Hematopoietic multipotent progenitor cell treated with erythropoietin and hydrocortisone succinate and interleukin-3 and kit ligand, for 4 days (in vitro differentiated cells): ENCODE measurements around the gene CLTB.
"Not testable (repeated sequence)": the region's sequence is repeated elsewhere in the genome, so short reads cannot be mapped to it uniquely, and the experiment has no call there.

Experiments
- DNase-seq: peaks from one replicate; pipeline ENCODE4 v3.0.0-alpha.2; 2015

CLTB gene

DNA sequence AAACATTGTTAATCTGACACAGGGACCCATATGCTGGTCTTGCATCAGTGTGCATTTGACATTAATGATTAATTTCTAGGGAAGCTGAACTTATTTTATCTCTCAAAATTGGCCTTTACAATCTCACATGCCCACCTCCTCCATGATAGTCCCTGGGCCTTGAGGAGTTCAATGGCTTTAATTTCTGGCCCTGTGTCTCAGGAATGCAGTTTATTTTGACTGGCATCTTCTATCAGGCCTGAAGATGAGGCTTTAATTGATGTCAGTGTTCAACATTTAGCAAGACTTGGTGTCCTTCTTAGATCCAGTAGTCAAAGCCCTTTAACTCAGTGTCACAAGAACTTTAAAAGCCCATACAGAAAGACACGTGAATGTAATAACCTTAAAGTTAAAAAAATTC is 10.5 kb upstream of the CLTB start:
- DNase-seq = no peak

DNA sequence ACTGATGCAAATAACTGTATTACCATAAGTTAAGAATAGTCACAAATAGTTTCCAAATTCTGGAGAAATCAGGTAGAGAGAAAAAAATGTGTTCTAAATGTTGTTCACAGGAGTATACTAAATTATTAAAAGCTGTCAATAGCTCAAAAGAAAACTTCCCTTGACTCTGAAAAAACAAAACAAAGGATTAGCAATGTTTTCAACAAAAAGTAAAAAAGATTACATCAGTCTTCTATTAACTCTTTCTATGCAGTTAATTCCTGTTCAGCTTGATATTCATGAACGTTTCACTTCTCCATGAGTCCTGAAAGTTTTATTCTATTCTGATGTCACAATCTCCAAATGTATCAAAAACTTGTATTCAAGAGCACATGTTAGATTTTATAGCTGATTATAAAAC is 9.5 kb upstream of the CLTB start:
- no peak for DNase-seq

DNA sequence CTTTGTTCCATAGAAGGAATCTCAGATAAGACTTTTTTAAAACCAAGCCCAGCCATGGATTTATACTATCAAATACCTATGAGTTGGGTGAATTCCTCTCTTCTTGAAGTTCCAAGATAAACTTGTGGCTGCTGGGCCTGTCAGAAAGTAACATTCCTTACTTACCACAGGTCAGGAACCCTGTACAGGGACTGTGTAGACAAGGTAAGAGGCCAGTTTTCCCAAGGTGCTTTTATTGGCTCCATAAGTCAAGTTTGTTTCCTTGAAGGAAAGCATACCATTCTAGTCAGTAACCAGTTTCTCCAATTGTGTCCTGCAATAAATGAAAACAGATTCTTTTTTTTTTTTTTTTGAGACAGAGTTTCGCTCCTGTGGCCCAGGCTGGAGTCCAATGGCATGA is 8.8 kb upstream of the CLTB start:
- no peak for DNase-seq

DNA sequence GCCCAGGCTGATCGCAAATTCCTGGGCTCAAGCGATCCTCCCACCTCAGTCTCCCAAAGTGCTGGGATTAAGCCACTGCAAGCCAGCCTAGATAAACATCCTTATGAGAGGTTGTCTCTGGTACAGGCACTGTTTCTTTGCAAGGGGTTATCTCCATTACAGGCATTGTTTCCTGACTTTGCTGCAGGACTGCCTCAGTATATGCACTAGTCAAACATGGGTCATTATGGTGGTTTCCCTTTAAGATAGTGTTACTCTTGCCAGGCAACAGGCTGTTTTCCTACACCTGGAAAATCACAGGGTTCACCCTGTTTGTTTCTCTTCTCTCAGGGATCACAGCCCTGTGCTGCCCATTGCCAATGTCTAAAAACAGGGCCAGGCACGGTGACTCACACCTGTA is 7.8 kb upstream of the CLTB start:
- no peak for DNase-seq

DNA sequence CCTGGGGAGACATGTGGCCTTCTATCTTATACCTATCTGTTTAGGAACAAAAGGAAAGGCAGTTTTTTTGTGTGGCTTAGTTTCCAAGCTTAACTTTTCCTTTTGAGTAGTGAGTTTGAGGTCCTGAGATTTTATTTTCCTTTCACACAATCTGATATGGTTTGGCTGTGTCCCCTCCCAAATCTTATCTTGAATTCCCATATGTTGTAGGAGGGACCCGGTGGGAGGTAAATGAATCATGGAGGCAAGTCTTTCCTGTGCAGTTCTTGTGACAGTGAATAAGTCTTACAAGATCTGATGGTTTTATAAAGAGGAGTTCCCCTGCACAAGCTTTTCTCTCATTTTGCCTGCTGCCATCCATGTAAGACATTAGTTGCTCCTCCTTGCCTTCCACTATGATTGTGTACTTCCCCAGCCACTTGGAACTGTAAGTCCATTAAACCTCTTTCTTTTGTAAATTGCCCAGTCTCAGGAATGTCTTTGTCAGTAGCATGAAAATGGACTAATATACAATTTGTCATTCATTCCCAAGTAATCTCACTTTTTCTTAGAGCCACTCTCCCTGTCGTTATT is 4.7 kb upstream of the CLTB start:
- no peak for DNase-seq

DNA sequence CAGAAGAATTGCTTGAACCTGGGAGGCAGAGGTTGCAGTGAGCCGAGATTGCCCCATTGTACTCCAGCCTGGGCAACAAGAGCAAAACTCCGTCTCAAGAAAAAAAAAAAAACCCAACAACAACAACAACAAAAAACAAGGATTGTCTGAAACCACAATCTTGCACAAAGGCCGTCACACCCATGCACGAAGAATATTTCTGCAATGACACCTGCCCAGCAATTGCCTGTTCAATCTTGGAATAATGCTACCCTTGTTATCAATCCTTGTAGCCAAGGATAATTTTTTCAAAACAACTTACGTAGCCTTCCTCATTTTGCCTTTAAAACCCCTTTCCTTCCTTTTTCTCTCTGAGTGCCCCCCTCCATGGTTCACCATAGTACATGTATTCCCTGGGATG is 3.7 kb upstream of the CLTB start:
- DNase-seq = no peak

DNA sequence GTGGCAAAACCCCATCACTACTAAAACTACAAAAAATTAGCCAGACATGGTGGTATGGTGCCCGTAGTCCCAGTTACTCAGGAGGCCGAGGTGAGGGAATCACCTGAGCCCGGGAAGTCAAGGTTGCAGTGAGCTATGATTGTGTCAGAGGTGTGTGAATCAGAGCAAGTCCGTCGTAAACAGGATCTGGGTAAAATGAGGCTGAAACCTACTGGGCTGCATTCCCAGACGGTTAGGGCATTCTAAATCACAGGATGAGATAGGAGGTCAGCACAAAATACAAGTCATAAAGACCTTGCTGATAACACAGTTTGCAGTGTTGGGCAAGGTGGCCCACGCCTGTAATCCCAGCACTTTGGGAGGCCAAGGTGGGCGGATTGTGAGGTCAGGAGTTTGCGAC is 1.9 kb upstream of the CLTB start:
- DNase-seq = no peak

DNA sequence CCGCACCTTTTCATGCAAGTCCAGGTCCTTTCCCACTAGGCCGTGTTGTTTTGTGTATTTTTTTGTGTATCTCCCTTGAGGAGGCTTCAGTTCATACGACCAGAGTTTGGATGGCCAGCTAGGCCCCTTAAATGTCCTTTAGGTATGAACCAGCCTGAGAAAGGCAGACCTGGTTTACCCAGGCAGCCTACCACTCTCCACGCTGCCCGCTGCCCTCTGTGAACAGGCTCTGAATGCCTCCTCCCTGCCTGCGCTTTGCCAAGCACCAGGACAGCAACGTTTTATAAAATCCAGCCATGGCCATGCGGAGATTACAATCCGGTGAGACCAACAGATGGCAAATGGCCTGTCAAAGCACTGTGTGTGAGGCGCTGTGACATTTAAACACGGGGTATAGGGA is 626 bp upstream of the CLTB start:
- no peak for DNase-seq

DNA sequence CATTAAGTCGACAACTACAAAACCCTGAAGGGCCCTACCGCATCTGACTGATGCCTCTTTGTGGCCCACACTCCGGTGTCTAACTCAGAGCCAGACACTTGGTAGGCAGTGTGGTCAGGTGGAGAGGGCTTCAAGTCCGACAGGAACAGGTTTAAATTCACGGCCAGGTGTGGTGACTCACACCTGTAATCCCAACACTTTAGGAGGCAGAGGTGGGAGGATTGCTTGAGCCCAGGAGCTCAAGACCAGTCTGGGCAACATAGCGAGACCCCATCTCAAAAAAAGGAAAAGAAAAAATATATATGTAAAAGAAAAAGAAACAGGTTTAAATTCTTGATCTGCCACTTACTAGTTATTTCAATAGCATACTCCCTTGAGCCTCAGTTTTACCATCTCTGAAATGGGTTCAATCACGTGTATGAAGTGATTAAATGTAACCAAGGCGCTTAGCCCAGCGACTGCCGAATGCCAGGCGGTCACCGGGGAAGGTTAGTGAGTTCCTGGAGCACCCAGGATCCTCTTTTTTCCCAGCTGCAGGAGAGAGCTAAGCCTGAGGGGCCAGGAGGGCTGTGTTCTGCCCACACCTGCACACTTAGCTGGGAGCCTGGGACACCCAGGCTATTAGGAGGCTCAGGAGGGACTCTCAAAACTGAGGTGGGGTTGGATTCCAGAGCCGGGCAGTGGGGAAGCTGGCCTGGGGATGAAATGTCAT is 943 bp downstream of the CLTB start:
- no peak for DNase-seq

DNA sequence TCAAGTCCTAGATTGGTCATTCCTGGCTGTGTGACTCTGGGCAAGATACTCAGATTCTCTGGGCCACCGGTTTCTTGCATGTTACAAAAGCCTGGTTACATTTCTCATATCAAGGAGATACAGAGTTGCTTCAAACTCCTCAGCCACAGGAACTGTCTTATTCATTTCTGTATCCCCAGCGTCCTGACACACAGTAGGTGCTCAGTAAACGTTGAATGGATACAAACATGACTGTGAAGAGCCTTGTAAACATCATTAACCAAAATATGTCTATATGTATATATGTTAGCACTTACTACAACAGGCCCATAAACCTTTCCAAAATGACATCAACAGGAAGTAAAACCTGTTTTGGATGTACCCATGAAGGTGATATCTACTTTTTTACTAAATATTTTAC is 1.6 kb downstream of the CLTB start:
- no peak for DNase-seq

DNA sequence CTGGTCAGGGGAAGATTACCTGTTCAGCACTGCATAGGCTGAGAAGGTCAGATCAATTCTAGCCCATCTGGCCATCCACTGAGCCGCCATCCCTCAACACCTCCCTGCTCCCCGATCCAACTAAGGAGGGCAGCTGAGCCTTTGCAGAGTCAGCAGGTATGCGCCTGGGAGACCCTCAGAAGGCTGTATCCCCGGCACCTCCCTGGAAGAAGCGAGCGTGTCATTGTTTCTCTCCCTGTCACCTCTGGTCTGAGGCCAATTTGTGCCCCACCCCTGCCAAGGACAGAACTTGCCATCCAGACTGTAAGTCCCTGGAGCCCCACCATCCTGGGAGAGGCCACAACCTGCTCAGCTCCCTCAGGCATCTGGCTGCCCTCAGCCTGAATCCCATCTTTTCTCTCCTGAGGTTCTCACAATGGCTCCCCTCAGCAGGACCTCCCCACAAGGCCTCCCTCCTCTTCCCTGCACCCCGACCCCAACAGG is 2.6 kb downstream of the CLTB start:
- no peak for DNase-seq

DNA sequence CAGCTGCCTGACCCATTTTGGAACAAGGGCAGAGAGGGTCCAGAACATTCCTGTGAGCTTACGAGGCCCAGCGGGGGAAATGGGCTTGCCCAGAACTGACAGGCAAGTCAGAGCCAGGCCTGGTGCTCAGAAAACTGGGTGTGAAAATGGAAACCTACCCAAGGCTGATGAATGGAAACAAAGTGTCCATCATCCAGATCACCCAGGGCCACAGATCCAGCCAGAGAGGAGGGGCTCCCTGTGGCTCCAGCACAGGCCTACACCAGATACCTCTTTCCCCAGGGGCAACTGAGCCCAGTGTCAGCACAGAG is 3.1 kb downstream of the CLTB start:
- DNase-seq = no peak

DNA sequence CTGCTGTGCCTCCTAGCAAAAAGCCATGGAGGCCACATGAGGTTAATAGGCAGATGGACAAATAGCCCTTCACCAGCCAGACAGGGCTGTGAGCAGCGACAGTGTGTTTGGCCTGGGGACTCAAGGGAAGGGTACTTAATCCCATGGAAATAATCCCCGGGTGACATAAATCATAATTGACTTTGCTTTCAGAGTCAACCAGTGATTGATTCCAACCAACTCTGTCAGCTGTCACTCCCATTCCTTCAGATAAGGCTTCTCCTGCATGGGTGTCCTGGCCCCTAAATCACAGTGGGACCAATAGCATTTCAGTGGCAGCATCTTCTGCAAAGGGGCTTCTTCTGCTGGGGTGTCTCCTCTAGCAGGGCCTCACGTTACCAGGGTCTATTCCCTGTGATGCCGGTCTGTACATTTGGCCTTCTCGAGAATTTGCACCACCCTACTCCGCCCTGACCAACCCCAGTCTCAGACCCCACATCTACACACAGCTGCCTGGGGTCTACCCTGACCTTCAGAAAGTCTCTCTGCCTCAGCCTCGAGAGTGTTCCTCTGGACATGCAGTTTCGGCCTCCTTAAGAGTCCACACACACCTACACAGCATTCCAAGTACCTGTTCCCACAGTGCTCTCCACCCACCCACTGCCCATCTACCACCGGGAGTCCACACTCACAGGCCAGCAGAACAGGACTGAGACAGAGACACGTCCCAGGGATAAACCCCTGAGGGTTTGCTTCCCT is 3.7 kb downstream of the CLTB start:
- DNase-seq = no peak

DNA sequence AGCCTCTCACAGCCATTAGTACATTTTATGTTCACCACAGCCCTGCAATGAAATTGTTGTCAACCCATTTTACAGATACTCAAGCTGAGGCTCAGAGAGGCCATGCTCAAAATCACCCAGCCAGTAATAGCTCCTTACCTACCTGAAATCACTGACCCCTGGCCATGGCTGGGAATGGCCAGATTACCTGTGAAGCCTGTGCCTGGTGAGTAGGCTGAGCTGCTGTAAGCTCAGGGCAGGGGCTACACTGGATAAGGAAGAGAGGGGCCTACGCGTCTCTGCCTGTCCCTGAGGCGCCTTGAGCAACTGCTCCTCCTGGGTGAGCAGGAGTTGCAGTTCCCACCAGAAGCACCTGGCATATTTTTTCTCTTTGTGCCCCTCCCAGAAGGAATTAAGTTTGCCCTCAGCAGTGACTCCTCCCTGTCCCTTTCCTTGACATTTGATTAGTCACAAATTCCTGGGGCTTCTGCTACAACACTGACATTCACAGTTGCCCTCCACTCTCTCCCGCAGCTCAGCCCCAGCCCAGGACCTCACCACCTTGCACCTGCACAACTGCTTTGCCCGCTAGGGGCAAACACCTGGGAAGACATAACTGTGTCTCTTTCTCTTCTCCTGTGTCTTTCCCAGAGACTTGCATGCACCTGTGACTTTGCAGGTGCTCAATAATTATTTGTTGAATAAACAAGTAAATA is 5.7 kb downstream of the CLTB start:
- DNase-seq = no peak

DNA sequence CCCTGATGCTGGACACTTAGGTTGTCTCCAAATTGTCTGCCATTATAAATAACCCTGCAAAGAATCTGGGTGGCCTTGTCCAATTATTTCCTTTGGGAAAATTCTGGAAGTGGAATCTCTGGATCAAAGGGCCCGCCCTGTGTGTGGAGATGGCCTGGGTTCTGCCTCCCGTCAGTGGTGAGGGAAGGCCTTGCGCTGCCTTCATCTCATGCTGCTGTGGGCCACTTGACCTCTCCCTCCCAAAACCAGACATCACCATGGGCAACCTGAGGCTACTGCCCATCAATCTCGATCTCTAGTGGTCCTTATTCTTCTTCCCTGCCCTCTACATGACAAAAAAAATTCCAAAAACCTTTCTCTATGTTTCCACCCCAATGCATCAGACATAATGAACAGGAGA is 6.6 kb downstream of the CLTB start:
- DNase-seq = no peak

DNA sequence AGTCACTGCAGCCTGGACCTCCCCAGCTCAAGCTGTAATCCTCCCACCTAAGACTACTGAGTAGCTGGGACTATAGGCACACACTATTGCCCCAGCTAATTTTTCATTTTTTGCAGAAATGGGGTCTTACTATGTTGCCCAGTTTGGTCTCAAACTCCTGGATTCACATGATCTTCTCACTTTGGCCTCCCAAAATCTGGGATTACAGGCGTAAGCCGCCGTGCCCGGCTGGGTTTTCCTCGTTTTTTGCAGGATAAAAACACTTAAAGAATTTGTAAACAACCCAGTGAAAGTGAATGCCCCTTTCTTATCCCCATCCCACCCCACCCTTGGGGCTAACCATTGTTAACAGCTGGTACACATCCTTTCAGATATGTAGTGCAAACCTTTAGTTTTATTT is 7.7 kb downstream of the CLTB start:
- DNase-seq = no peak

DNA sequence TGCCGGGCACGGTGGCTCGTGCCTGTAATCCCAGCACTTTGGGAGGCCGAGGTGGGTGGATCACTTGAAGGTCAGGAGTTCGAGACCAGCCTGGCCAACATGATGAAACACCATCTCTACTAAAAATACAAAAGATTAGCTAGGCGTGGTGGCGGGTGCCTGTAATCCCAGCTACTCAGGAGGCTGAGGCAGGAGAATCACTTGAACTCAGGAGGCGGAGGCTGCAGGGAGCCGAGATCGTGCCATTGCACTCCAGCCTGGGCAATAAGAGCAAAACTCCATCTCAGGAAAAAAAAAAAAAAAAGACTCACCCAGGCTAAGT is 8.1 kb downstream of the CLTB start:
- not testable (repeated sequence) for DNase-seq

DNA sequence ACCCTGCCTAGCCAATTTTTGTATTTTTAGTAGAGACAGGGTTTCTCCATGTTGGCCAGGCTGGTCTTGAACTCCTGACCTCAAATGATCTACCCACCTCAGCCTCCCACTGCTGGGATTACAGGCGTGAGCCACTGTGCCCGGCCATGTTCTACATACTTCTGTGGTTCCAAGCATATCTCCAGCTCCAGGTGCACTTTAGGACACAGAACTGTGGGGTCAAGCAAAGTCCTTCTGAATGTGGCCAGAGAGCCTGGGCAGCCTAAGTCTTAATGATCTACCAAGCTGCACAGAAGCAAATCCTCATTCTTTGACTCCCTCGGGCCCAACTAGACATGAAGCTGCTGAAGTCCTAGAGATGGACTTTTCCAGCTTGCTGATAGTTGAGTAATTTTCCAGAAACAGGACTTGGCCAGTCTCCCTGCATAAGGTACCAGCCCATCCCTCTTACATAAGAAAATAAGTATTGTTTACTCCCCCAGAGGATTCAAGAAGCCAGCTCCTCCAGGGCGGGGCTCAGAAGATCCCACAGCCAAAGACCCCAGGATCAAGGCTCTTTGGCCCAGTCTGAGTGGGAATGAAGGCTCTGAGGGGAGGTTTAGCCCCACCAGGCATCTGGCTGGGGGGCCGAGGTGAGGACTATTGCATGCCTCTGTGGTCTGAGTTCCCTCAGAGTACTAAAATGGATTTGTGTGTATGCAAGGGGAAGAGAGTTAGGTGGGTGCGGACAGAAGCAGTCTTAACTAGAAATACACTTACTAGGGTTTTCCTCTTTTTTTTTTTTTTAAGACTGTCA is 8.7 kb downstream of the CLTB start:
- no peak for DNase-seq

DNA sequence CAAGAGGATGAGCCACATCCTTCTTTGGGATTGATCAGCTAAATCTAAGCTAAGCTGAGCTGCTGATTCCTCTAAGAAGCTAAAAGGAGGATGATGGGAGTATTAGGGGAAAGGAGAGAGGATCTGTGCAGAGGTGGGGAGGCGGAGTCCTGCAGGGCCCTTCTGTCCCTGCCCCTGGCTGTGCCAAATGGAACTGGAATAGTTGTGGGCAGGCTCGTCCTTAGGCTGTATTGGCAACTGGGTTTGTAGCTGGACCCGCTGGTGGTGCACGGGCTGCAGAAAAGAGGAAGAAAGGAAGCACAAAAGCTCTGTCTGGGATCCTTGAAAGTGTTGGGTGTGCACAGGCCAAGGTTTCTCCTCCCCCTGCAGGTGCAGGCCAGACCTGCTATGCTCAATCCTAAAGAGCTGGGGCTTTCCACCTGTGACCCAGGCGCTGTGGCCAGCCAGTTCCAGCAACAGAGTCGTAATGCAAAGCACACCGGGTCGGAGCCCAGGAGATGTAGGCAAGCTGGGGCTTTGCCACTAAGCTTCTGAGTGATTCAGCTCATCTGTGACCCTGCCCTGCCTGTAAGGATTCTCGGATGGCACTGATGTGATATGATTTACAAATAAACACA is 9.8 kb downstream of the CLTB start:
- DNase-seq = no peak

DNA sequence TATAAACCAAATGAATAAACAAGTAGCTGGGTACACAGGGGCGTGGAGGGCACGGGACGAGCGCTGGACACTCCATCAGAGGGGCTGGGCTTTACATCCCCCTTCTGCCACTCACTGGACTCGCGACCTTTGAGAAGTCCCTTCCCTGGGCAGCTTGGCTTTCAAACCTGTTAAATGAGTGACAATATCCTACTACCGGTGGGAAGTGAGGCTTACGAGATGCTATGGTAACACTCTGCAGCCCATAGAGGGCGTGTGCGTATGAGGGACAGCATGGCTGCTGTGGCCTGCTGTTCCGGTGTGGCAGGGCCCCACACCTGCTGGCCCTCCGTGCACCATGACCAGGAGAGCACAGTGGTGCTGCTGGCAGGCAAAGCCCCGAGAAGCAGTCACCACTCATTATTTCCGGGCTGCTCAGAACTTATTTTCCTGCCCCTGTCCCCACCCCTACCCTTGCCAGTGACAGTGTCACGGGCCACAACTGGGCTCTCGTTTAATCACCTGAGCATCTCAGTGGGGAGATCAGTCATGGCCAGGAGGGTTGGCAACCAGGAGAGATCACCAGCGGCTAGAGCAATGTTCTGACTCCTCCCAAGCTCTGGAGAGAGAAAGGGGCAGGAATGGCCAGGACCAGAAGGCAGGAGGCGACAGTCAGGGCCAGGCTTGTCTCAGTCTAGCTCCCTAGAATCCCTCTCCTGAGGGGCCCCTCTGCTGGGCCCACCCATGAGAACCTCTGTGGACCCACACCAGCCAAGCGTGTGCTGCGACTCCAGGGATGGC is 10.5 kb downstream of the CLTB start:
- no peak for DNase-seq

DNA sequence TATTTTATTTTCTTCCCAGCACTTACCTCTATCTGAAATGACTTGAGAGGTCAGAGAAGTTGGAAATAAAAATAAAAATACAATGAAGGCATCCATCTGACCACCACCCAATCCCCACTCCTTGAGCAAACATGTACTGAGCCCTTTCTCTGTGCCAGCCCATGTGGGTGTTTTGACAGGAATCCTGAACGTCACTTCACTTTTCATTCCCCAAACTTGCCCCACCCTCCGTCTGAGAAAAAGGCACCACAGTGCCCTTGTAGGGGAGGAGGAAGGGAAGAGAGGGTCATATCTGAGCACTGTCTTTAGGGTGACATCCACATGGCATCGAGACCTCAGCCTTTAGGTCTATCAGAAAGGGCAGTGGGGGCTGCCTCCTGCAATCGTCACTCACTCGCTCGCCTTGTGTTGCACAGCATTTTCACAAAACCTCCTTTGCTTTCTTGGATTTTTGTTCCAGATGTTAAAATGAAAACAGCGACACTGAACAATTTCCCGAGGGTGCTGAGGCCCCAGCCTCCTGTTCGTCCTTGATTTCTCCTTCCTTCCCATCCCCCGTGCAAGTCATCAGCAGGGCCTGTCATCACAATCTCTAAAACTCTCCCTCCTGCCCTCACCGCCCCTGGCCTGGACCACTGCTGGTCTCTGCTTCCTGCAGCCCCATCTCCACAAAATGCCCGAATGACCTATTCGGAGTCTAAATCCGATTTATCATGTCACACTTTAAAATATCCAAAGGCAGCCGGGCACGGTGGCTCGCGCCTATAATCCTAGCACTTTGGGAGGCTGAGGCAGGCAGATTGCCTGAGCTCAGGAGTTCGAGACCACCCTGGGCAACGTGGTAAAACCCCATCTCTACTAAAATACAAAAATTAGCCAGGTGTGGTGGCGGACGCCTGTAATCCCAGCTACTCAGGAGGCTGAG is 14.8 kb downstream of the CLTB start:
- no peak for DNase-seq
